Measurements from ENCODE around the gene GGTLC2. TPM values are rescaled to one million over a fixed set of nuclear protein-coding genes. Genes with fewer than 3 reads are reported as not detected.
"Not testable (repeated sequence)": the region's sequence is repeated elsewhere in the genome, so short reads cannot be mapped to it uniquely, and the experiment has no call there.

Gene GGTLC2
- polyA plus RNA-seq, 1 donor from 2014 or later: not detected

DNA sequence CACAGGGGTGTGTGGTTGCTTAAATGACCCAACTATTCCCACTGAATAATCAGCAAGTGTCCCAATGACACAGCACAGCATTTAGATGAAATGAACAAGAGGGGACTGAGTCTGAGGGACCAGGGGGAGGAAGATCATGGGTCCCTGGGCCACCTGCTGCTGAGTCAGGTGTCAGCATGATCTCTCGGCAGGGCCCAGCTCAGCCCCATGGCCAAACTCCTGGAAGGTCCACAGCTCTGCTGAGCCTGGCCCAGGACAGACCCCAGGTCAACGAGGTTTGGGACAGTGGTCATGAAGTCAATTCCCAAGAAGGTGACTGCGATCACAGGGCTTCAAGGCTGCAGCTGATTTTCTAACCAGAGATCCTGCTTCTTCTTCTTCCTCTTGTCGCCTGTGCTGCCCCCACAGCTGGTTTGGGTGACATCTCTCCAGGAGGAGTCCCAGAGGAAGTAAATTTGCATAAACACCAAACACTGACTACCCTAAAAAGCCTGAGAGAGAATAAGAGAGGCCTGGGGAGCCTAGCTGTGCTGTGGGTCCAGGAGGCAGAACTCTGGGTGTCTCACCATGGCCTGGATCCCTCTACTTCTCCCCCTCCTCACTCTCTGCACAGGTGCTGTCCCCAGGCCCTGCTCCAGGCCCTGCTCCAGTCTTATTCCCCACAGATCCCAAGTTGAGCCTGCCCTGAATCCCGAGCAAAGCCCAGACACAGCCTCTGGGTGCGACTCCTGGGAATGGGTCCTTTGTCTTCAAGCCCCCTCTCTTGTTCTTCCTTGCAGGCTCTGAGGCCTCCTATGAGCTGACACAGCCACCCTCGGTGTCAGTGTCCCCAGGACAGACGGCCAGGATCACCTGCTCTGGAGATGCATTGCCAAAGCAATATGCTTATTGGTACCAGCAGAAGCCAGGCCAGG, 42.0 kb downstream of the GGTLC2 start:
- not testable (repeated sequence) for H3K27ac ChIP-seq (ENCODE audit: low read length); H3K9ac ChIP-seq (ENCODE audit: low read length); H3K9me2 ChIP-seq (ENCODE audit: insufficient read depth, low read length); H3K9me3 ChIP-seq (ENCODE audit: low read length); H3K36me3 ChIP-seq (ENCODE audit: insufficient read depth, low read length); H4K20me1 ChIP-seq (ENCODE audit: insufficient read depth); H3K27me3 ChIP-seq (ENCODE audit: insufficient read depth, low read depth, low read length); H3F3A ChIP-seq (ENCODE audit: insufficient read depth, low read length, poor library complexity, severe bottlenecking); H3K4me3 ChIP-seq (ENCODE audit: low read length); H3K79me2 ChIP-seq (replicated peaks; ENCODE audit: insufficient read depth, low read length); H2AFZ ChIP-seq (ENCODE audit: low read depth, low read length); H3K4me2 ChIP-seq (ENCODE audit: low read length)

GRCh38 chr22:22687638-22688500, 43.5 kb downstream of the GGTLC2 start:
- Histone ChIP-seq H3K27me3 (ENCODE audit: insufficient read depth, low read depth, low read length) (no peaks in the 10 kb centered on the region), H2AFZ (ENCODE audit: low read depth, low read length) (no peak overlapping the region), H3K36me3 (ENCODE audit: insufficient read depth, low read length) (no peaks in the 10 kb centered on the region), H3K27ac (ENCODE audit: low read length) (no peak overlapping the region), H4K20me1 (ENCODE audit: insufficient read depth) (no peaks in the 10 kb centered on the region), H3K4me2 (ENCODE audit: low read length) (no peak overlapping the region), H3K79me2 (replicated peaks; ENCODE audit: insufficient read depth, low read length) (no peaks in the 10 kb centered on the region), H3K9me2 (ENCODE audit: insufficient read depth, low read length) (no peaks in the 10 kb centered on the region), H3K9ac (ENCODE audit: low read length) (no peak overlapping the region), H3F3A (ENCODE audit: insufficient read depth, low read length, poor library complexity, severe bottlenecking) (no peaks in the 10 kb centered on the region), H3K4me3 (ENCODE audit: low read length) (no peak overlapping the region), H3K9me3 (ENCODE audit: low read length) (no peaks in the 10 kb centered on the region)
- TF ChIP-seq EZH2 (IDR thresholded peaks at IDR 0.05; ENCODE audit: borderline replicate concordance, insufficient read depth, low read length, poor library complexity, severe bottlenecking): no peak
- TF ChIP-seq SMC3 (conservative IDR thresholded peaks at IDR 0.05; ENCODE audit: poor library complexity): peak; percentile 44
- TF ChIP-seq RAD21 (conservative IDR thresholded peaks at IDR 0.05): no peak
- no peak for TF ChIP-seq REST (IDR thresholded peaks at IDR 0.05; ENCODE audit: borderline replicate concordance)
- no peak for TF ChIP-seq POLR2AphosphoS5 (IDR thresholded peaks at IDR 0.05)
- TF ChIP-seq TAF1 (IDR thresholded peaks at IDR 0.05; ENCODE audit: low read depth): no peak
- no peak for TF ChIP-seq EP300 (conservative IDR thresholded peaks at IDR 0.05; ENCODE audit: poor library complexity, severe bottlenecking)
- TF ChIP-seq, protein P1, sequence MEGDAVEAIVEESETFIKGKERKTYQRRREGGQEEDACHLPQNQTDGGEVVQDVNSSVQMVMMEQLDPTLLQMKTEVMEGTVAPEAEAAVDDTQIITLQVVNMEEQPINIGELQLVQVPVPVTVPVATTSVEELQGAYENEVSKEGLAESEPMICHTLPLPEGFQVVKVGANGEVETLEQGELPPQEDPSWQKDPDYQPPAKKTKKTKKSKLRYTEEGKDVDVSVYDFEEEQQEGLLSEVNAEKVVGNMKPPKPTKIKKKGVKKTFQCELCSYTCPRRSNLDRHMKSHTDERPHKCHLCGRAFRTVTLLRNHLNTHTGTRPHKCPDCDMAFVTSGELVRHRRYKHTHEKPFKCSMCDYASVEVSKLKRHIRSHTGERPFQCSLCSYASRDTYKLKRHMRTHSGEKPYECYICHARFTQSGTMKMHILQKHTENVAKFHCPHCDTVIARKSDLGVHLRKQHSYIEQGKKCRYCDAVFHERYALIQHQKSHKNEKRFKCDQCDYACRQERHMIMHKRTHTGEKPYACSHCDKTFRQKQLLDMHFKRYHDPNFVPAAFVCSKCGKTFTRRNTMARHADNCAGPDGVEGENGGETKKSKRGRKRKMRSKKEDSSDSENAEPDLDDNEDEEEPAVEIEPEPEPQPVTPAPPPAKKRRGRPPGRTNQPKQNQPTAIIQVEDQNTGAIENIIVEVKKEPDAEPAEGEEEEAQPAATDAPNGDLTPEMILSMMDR (IDR thresholded peaks at IDR 0.05; ENCODE audit: poor library complexity, severe bottlenecking): peak; percentile 60
- no peak for TF ChIP-seq MXI1 (conservative IDR thresholded peaks at IDR 0.05; ENCODE audit: poor library complexity, severe bottlenecking)

Data from neural cell (in vitro differentiated cells).